ENCODE results near the gene STAT3. TPM values are rescaled to one million over a fixed set of nuclear protein-coding genes. Genes with fewer than 3 reads are reported as not detected.
"Not testable (repeated sequence)": the region's sequence is repeated elsewhere in the genome, so short reads cannot be mapped to it uniquely, and the experiment has no call there.

Gene STAT3
- total RNA-seq, 5 donors from 2014 or later (not counting 1 experiment from before 2014, with no cell fraction given), result 113 to 242 (median 129) TPM

DNA sequence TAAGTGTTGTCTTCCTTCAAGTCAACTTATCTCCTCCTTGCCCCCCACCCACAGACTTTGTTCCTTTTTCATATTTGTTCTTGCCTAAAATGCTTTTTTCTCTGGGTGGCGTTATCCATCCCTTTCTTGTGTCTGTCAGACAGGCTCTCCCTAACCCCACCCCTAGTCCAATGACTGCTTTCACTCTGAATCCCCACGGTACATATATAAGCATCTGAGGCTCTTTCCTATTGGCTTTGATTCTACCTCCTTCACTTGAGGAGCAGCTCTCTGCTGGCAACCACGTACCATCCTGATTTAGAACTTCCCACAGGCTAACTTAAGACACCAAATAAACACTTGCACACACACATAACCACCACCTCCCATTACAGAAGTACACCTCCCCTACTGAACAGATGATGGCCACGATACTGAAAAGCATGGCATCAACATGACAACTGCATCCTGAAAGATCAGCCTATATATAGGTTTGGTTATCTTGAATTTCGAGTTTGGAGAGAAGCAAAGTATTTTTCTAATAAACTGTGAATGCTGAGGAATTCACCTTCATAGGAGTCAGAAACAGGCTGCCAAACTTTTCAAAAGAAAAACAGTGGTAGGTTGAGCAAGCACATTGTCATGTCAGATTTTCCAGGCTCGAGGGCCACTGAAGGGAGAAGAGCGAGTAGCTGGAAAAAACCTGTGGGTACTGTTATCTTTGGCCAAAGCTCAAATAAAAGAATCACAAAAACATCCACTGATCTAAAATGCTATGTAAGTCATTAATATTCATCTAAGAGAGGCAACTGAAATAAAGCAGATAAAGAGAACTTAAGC is 24.3 kb downstream of the STAT3 start:
- no peaks in the 10 kb centered on the region for H3K9me3 Mint-ChIP-seq
- peak overlapping the region; percentile 63 to 89 for H3K27ac Mint-ChIP-seq
- ChIA-PET POLR2A (interaction anchor here in 1 of 2 donors (0.7 kb wide), 1 partner anchor 32 kb away, joined by 4 read pairs; no protein-coding TSS in a partner anchor), CTCF (interaction anchor here in 1 of 2 donors (1.1 kb wide), 1 partner anchor 12 kb away, joined by 3 read pairs; no protein-coding TSS in a partner anchor)
- no peaks in the 10 kb centered on the region for H3K27me3 Mint-ChIP-seq
- Histone ChIP-seq H3K27ac (ENCODE audit: low read length) (no peak overlapping the region), H3K9me3 (no peaks in the 10 kb centered on the region), H3K36me3 (ENCODE audit: control insufficient read depth in 2 of 2, extremely low read depth in 1 of 2, insufficient read depth in 1 of 2, low read length in 1 of 2) (peaks cover 3% of the 10 kb centered on the region in 2 donors), H3K4me3 (ENCODE audit: control insufficient read depth in 1 of 2, extremely low read depth in 1 of 2, low read length in 1 of 2) (no peak overlapping the region), H3K27me3 (replicated peaks in 1 of 2; ENCODE audit: control insufficient read depth in 2 of 2, extremely low read depth in 1 of 2, insufficient read depth in 2 of 2, low read length in 1 of 2) (no peaks in the 10 kb centered on the region), H3K4me1 (ENCODE audit: control insufficient read depth in 1 of 2, extremely low read depth in 1 of 2, insufficient read depth in 2 of 2, low read length in 2 of 2) (peaks cover 4 to 47% of the 10 kb centered on the region in 2 experiments)
- H3K4me3 Mint-ChIP-seq, result peak overlapping the region in 1 of 3 donors; percentile 27
- DNase-seq (no peak), ATAC-seq (replicated peaks in 1 of 4) (peak in 1 of 4 experiments; percentile 31)
- H3K4me1 Mint-ChIP-seq, result peaks cover 72 to 83% (median 80%) of the 10 kb centered on the region in 3 donors
- H3K36me3 Mint-ChIP-seq, result peaks cover 31% of the 10 kb centered on the region
- 33% methylated on average over 3 of the region's 7 CpGs for WGBS (ENCODE audit: insufficient coverage)

DNA sequence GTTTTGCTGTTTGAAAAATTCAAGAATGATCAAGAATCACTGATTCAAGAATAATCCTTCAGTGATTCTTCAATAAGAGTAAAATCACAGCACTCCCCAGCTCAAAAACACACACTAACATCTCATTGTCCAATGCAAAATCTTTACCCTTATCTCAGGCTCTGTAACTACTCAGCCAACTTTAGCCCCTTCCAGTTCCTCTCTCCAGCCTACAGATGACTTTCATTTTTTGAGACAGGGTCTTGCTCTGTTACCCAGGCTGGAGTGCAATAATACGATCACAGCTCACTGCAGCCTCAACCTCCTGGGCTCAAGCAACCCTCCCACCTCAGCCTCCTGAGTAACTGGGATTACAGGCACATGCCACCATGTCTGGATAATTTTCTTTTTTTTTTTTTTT is 25.0 kb downstream of the STAT3 start:
- POLR2A ChIA-PET, result no interaction called here
- peak overlapping the region; percentile 55 to 62 for H3K27ac Mint-ChIP-seq
- H3K9me3 ChIP-seq, result no peaks in the 10 kb centered on the region
- no peak overlapping the region for H3K4me3 ChIP-seq (ENCODE audit: control insufficient read depth in 1 of 2, extremely low read depth in 1 of 2, low read length in 1 of 2)
- H3K27me3 Mint-ChIP-seq, result no peaks in the 10 kb centered on the region
- peaks cover 77 to 81% (median 79%) of the 10 kb centered on the region in 3 donors for H3K4me1 Mint-ChIP-seq
- ATAC-seq (replicated peaks in 1 of 4) (no peak), DNase-seq (no peak)
- peaks cover 3% of the 10 kb centered on the region in 2 donors for H3K36me3 ChIP-seq (ENCODE audit: control insufficient read depth in 2 of 2, extremely low read depth in 1 of 2, insufficient read depth in 1 of 2, low read length in 1 of 2)
- 100% methylated on average over 1 of the region's 1 CpG for WGBS (ENCODE audit: insufficient coverage)
- peaks cover 31% of the 10 kb centered on the region for H3K36me3 Mint-ChIP-seq
- no peak overlapping the region for H3K4me3 Mint-ChIP-seq
- no peaks in the 10 kb centered on the region for H3K9me3 Mint-ChIP-seq
- H3K27me3 ChIP-seq (replicated peaks in 1 of 2; ENCODE audit: control insufficient read depth in 2 of 2, extremely low read depth in 1 of 2, insufficient read depth in 2 of 2, low read length in 1 of 2), result no peaks in the 10 kb centered on the region
- H3K27ac ChIP-seq (ENCODE audit: low read length), result no peak overlapping the region
- H3K4me1 ChIP-seq (ENCODE audit: control insufficient read depth in 1 of 2, extremely low read depth in 1 of 2, insufficient read depth in 2 of 2, low read length in 2 of 2), result peaks cover 4 to 46% of the 10 kb centered on the region in 2 experiments
- CTCF ChIA-PET, result interaction anchor here in 1 of 2 donors (1.1 kb wide), 1 partner anchor 13 kb away, joined by 3 read pairs; no protein-coding TSS in a partner anchor

DNA sequence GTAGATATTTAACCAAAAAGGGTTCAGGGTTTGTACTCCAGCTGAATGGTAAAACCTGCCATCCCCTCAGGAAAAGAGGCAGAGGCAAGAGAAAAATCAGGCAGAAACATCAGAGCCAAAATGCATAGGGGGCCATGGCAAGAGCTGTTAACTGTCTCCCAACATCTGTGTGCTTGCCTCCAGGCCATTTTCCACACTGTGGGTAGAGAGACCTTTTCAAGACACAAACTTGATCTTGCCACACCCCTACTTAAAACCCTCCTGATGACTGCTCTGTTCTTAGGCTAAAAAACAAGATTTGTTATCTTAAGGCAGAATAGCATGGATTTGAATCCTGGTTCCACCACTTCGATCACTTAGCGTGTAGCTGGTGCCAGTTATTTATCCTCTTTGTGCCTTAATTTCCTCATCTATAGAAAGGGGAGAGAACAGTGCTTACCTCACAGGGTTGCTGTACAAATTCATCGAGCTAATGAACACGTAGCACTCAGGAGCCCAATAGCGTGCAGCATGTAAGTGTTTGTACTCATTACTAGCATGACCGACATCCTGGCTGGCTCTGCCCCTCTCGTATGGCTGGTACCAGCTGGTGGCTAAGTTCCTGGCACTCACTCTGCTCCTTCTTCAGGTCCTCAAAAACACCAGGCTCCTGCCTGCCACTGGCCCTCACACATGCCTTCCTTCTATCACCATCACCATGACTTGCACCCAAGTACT is 25.8 kb downstream of the STAT3 start:
- Mint-ChIP-seq H3K4me3 (peak overlapping the region in 1 of 3 donors; percentile 32), H3K9me3 (no peaks in the 10 kb centered on the region), H3K27me3 (no peaks in the 10 kb centered on the region), H3K27ac (peak overlapping the region; percentile 81 to 82), H3K36me3 (peaks cover 28% of the 10 kb centered on the region), H3K4me1 (peaks cover 73 to 78% (median 75%) of the 10 kb centered on the region in 3 donors)
- no peaks in the 10 kb centered on the region for H3K27me3 ChIP-seq (replicated peaks in 1 of 2; ENCODE audit: control insufficient read depth in 2 of 2, extremely low read depth in 1 of 2, insufficient read depth in 2 of 2, low read length in 1 of 2)
- no peak overlapping the region for H3K4me3 ChIP-seq (ENCODE audit: control insufficient read depth in 1 of 2, extremely low read depth in 1 of 2, low read length in 1 of 2)
- H3K27ac ChIP-seq (ENCODE audit: low read length), result peak overlapping the region; percentile 20
- H3K9me3 ChIP-seq, result no peaks in the 10 kb centered on the region
- ChIA-PET CTCF (interaction anchor here (0.6 to 1.4 kb wide), 3 partner anchors 34 to 133 kb away, joined by 3 to 6 read pairs (median 4); no protein-coding TSS in a partner anchor), POLR2A (interaction anchor here in 1 of 2 donors (1.0 to 1.5 kb wide), 3 partner anchors 22 to 27 kb away, joined by 3 to 5 read pairs (median 3); no protein-coding TSS in a partner anchor)
- DNase-seq (no peak), ATAC-seq (replicated peaks in 1 of 4) (peak in 1 of 4 experiments; percentile 33)
- peaks cover 4 to 47% of the 10 kb centered on the region in 2 experiments for H3K4me1 ChIP-seq (ENCODE audit: control insufficient read depth in 1 of 2, extremely low read depth in 1 of 2, insufficient read depth in 2 of 2, low read length in 2 of 2)
- H3K36me3 ChIP-seq (ENCODE audit: control insufficient read depth in 2 of 2, extremely low read depth in 1 of 2, insufficient read depth in 1 of 2, low read length in 1 of 2), result peaks cover 3% of the 10 kb centered on the region in 2 donors
- 66% methylated on average over 4 of the region's 7 CpGs for WGBS (ENCODE audit: insufficient coverage)

DNA sequence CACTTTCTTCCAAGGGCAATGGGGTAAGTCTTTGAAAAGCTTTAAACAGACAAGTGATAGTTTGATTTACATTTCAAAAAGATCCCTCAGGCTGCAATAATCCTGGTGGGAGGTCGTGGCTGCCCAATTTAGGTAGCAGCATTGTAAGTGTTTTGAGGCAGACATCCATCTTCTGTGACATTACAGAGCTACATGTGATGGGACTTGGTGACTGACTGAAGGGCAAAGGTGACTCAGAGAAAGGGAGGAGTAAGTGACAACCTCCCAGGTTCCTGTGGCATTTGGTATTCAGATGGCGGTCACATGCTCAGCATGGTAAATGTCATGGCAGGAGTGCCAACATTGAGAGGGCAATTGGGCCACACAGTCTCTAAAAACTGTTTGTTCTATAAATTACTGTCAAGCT is 26.5 kb downstream of the STAT3 start:
- Mint-ChIP-seq H3K4me3 (peak overlapping the region in 1 of 3 donors; percentile 32), H3K27me3 (no peaks in the 10 kb centered on the region), H3K36me3 (peaks cover 30% of the 10 kb centered on the region), H3K4me1 (peaks cover 67 to 79% (median 73%) of the 10 kb centered on the region in 3 donors), H3K27ac (peak overlapping the region; percentile 50 to 81), H3K9me3 (no peaks in the 10 kb centered on the region)
- POLR2A ChIA-PET, result interaction anchor here (0.7 to 1.5 kb wide), 4 partner anchors 13 to 27 kb away, joined by 3 to 5 read pairs (median 3); no protein-coding TSS in a partner anchor
- Histone ChIP-seq H3K4me1 (ENCODE audit: control insufficient read depth in 1 of 2, extremely low read depth in 1 of 2, insufficient read depth in 2 of 2, low read length in 2 of 2) (peaks cover 4 to 41% of the 10 kb centered on the region in 2 experiments), H3K36me3 (ENCODE audit: control insufficient read depth in 2 of 2, extremely low read depth in 1 of 2, insufficient read depth in 1 of 2, low read length in 1 of 2) (peaks cover 3% of the 10 kb centered on the region in 2 donors), H3K27ac (ENCODE audit: low read length) (peak overlapping the region; percentile 20), H3K27me3 (replicated peaks in 1 of 2; ENCODE audit: control insufficient read depth in 2 of 2, extremely low read depth in 1 of 2, insufficient read depth in 2 of 2, low read length in 1 of 2) (no peaks in the 10 kb centered on the region), H3K9me3 (no peaks in the 10 kb centered on the region), H3K4me3 (ENCODE audit: control insufficient read depth in 1 of 2, extremely low read depth in 1 of 2, low read length in 1 of 2) (no peak overlapping the region)
- CTCF ChIA-PET, result interaction anchor here (0.6 to 1.4 kb wide), 5 partner anchors 23 to 134 kb away, joined by 3 to 6 read pairs (median 4); no protein-coding TSS in a partner anchor
- ATAC-seq (replicated peaks in 1 of 4) (peak; percentile 48 to 98 (median 90)), DNase-seq (peak in 16 of 35 experiments; percentile 3 to 55 (median 11))
- 33% methylated on average over 2 of the region's 2 CpGs for WGBS (ENCODE audit: insufficient coverage)

DNA sequence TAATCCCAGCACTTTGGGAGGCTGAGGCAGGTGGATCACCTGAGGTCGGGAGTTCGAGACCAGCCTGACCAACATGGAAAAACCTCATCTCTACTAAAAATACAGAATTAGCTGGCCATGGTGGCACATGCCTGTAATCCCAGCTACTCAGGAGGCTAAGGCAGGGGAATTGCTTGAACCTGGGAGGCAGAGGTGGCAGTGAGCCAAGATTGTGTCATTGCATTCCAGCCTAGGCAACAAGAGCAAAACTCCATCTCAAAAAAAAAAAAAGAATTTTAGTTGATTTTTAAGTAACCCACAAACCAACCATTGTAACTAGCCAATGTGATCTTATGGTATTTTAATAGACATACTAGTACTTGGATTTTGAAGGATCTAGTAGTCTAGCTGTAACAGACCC is 27.9 kb downstream of the STAT3 start:
- not testable (repeated sequence) for H3K36me3 ChIP-seq (ENCODE audit: control insufficient read depth in 2 of 2, extremely low read depth in 1 of 2, insufficient read depth in 1 of 2, low read length in 1 of 2); H3K9me3 Mint-ChIP-seq; H3K4me3 Mint-ChIP-seq; ATAC-seq (replicated peaks in 1 of 4); H3K27me3 Mint-ChIP-seq; DNase-seq; H3K27me3 ChIP-seq (replicated peaks in 1 of 2; ENCODE audit: control insufficient read depth in 2 of 2, extremely low read depth in 1 of 2, insufficient read depth in 2 of 2, low read length in 1 of 2); H3K9me3 ChIP-seq; H3K27ac ChIP-seq (ENCODE audit: low read length); H3K4me3 ChIP-seq (ENCODE audit: control insufficient read depth in 1 of 2, extremely low read depth in 1 of 2, low read length in 1 of 2)
- ChIA-PET POLR2A (interaction anchor here in 1 of 2 donors (0.7 kb wide), 1 partner anchor 166 kb away, joined by 5 read pairs; no protein-coding TSS in a partner anchor), CTCF (interaction anchor here (0.6 kb wide), 2 partner anchors 157 to 336 kb away, joined by 3 read pairs; no protein-coding TSS in a partner anchor)
- WGBS (ENCODE audit: insufficient coverage), result no CpG with 5 or more reads among the region's 2 CpGs
- H3K36me3 Mint-ChIP-seq, result peaks cover 30% of the 10 kb centered on the region
- peak overlapping the region in 1 of 2 donors; percentile 28 for H3K27ac Mint-ChIP-seq
- H3K4me1 ChIP-seq (ENCODE audit: control insufficient read depth in 1 of 2, extremely low read depth in 1 of 2, insufficient read depth in 2 of 2, low read length in 2 of 2), result peaks cover 4 to 33% of the 10 kb centered on the region in 2 experiments
- peaks cover 62 to 78% (median 69%) of the 10 kb centered on the region in 3 donors for H3K4me1 Mint-ChIP-seq

Measured in T-cell (primary cell).